ENCODE results near the gene VSIG4.

Gene VSIG4

DNA sequence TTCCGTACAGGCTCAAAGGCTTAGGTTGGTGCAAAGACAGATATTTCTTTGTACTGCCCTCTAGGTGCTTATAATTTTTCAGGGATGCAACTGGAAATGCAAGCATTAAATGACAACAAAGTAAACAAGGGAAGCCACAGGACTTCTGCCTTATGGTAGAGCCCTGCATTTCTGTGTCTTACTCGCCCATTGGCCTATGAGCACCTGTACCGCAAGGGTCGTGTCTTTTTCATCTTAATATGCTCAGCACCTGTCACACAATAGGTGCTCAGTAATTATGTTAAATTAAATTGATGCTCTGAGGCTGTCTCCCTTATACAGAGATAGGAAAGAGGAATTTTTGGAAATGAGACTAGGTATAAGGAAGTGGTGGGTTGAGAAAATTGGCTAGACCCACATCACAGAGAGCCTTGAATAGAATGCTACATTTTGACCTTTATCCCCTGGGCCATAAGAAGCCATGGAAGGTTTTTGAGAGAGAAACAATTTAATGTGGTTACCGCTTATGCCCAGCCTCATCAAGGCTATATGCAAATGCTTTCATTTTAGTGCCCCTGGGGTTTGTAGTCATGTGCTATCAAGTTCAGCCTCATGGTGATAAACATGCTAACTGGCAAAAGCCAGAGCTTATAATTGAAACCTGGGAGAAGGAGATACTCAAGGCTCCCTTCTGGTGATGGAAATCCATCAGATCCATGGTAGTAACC is 16.3 kb downstream of the VSIG4 start:
- no peaks in the 10 kb centered on the region for H3K27me3 ChIP-seq (ENCODE audit: insufficient read depth, low read length)

DNA sequence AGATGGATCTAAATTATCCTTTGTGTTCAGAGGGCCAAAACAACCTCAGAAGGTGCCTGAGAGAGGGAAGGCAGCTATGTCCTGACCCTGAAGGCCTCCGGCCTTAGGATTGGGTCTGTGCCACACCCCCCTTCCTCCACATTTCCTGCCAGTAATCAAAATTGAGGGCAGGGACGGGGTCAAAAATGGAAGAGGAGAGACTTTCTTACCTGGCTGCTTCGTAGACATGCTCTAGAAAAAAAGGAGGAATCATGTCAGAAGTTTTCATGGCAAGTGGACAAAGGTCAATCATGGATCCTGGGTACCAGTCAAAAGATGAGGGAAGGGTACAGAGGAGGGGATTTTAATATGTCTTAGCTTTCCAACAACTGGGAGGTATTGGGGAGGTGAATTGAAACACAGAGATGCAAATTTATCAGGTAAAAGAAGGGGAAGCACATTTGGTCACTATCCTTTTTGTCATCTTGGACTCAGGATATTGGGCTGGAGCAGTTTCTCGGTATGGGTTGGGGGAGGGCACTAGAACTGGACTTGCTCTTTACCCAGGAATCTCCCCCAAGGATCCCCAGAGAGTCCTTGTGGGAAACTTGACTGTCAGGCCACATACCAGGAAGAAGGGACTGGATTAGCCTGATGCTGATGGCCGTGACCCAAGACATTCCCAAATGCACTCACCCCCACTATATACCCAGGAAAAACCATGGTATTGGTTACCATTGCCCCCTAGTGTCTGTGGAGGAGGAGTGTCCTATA is 17.1 kb downstream of the VSIG4 start:
- H3K27ac ChIP-seq (ENCODE audit: low read depth, low read length) = no peak overlapping the region
- no peaks in the 10 kb centered on the region for H3K27me3 ChIP-seq (ENCODE audit: insufficient read depth, low read length)
- H3K9ac ChIP-seq (ENCODE audit: low read depth, low read length) = no peak overlapping the region
- no peaks in the 10 kb centered on the region for H3K9me3 ChIP-seq (ENCODE audit: insufficient read depth, low read depth, low read length)
- H3K36me3 ChIP-seq (ENCODE audit: insufficient read depth, low read length) = no peaks in the 10 kb centered on the region
- H3K4me3 ChIP-seq (ENCODE audit: low read length) = no peak overlapping the region
- 90% methylated on average over 4 of the region's 5 CpGs for WGBS
- H3K4me1 ChIP-seq (ENCODE audit: insufficient read depth, low read length) = no peaks in the 10 kb centered on the region

More for the DNA sequence above, 16.3 kb downstream of the VSIG4 start:
- Histone ChIP-seq H3K27ac (ENCODE audit: low read depth, low read length) (no peak overlapping the region), H3K9ac (ENCODE audit: low read depth, low read length) (no peak overlapping the region), H3K4me1 (ENCODE audit: insufficient read depth, low read length) (no peaks in the 10 kb centered on the region), H3K9me3 (ENCODE audit: insufficient read depth, low read depth, low read length) (no peaks in the 10 kb centered on the region), H3K36me3 (ENCODE audit: insufficient read depth, low read length) (no peaks in the 10 kb centered on the region), H3K4me3 (ENCODE audit: low read length) (no peak overlapping the region)
- 90% methylated on average over 5 of the region's 5 CpGs for WGBS

DNA sequence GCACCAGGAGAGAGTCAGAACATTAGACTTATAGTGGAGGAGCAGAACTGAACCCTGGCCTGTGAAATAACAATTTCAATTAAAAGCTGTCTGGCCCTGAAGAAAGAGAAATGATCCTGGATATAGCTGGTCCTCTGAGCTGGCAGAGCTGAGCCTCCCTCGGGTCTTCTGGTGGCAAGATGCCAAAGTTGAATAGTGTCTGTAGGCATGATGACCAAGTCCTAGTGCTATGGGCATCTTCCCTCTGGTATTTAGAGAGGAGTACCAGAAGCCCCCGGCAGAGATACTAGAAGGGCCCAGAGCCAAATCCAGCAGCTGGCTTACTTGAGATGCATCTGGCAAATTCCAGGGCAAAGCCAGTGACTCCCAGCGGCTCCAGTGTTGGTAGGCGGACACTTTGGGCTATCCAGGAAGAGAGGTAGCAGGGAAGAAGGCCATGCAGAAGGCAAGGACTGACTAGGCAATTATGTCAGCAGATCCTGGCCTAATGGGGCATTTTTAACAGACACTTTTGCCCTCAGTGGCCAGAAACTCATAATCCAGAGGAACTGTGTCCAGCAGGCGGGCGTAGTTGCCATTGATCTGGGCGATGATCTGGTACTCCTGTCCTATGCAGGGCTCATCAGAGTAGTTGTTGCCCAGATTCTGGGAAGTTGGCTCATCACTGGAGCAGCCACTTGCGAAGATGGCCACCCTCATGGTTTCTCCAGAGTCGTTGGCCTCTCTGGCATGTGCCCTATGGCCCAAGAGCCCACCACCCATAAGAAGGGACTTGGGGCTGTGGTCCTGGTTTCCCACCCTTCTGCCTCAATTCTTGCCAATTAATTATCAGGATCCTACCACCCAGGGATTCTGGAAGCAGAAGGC is 17.9 kb downstream of the VSIG4 start:
- Histone ChIP-seq H3K9me3 (ENCODE audit: insufficient read depth, low read depth, low read length) (no peaks in the 10 kb centered on the region), H3K4me1 (ENCODE audit: insufficient read depth, low read length) (0 out of 2 replicates have a peak, but pooled peaks cover 3% of the 10 kb centered on the region), H3K27ac (ENCODE audit: low read depth, low read length) (no peak overlapping the region), H3K4me3 (ENCODE audit: low read length) (no peak overlapping the region), H3K27me3 (ENCODE audit: insufficient read depth, low read length) (no peaks in the 10 kb centered on the region), H3K36me3 (ENCODE audit: insufficient read depth, low read length) (no peaks in the 10 kb centered on the region), H3K9ac (ENCODE audit: low read depth, low read length) (no peak overlapping the region)
- 96% methylated on average over 9 of the region's 9 CpGs for WGBS

DNA sequence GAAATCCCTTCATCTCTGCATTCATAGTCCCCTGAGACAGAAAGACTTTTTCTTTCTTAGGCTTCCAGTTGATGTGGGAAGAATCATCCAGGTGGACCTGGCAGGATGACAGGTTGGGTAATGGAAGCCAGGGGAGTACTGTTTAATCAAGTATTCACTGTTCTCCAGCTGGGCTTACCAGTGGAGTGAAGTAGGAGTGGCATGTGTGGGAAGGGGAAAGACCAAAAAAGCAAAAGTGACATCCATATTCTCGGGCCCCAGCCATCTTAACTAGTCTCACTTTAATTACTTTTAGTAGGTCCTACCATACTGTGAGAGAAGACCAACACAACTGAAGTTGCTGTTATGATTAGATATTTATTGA is 18.5 kb downstream of the VSIG4 start:
- Histone ChIP-seq H3K4me3 (ENCODE audit: low read length) (no peak overlapping the region), H3K36me3 (ENCODE audit: insufficient read depth, low read length) (no peaks in the 10 kb centered on the region), H3K4me1 (ENCODE audit: insufficient read depth, low read length) (0 out of 2 replicates have a peak, but pooled peaks cover 3% of the 10 kb centered on the region), H3K27ac (ENCODE audit: low read depth, low read length) (no peak overlapping the region), H3K9ac (ENCODE audit: low read depth, low read length) (no peak overlapping the region), H3K27me3 (ENCODE audit: insufficient read depth, low read length) (no peaks in the 10 kb centered on the region), H3K9me3 (ENCODE audit: insufficient read depth, low read depth, low read length) (no peaks in the 10 kb centered on the region)
- WGBS = no CpG with 5 or more reads among the region's 1 CpG

DNA sequence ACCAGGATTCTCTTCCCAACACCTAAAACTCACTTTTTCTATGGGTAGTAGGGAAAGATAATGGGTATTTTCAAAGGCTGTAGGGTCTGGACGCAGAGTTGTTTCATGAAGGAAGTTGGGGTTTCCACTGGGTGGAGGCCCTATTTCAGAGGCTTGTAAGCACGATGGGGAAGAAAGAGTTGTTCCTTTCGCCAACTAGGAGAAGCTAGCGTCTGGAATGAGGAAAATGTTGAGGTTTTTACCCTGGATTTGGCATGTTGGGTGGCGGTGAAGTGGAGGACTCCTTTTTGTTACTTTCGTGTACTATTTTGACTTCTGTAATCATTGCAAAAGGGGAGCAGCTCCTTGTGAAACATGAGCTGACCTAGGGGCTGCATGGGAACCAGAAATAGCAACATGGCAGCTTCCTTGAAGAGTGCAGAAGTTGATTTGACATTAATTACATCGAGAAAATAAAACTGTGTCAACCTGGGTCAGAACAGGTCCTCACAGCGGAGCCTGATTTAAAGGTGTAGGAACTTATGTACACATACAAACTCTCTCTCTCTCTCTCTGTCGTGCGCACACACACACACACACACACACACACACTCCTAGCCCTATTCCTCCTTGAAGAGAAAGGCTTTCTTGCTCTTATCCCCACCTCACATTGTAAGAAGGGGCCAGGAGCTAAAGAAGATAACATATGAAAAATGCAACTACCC is 19.1 kb downstream of the VSIG4 start:
- Histone ChIP-seq H3K27me3 (ENCODE audit: insufficient read depth, low read length) (no peaks in the 10 kb centered on the region), H3K4me1 (ENCODE audit: insufficient read depth, low read length) (0 out of 2 replicates have a peak, but pooled peaks cover 3% of the 10 kb centered on the region), H3K4me3 (ENCODE audit: low read length) (no peak overlapping the region), H3K9me3 (ENCODE audit: insufficient read depth, low read depth, low read length) (no peaks in the 10 kb centered on the region), H3K36me3 (ENCODE audit: insufficient read depth, low read length) (no peaks in the 10 kb centered on the region), H3K9ac (ENCODE audit: low read depth, low read length) (no peak overlapping the region), H3K27ac (ENCODE audit: low read depth, low read length) (no peak overlapping the region)
- 92% methylated on average over 9 of the region's 10 CpGs for WGBS

DNA sequence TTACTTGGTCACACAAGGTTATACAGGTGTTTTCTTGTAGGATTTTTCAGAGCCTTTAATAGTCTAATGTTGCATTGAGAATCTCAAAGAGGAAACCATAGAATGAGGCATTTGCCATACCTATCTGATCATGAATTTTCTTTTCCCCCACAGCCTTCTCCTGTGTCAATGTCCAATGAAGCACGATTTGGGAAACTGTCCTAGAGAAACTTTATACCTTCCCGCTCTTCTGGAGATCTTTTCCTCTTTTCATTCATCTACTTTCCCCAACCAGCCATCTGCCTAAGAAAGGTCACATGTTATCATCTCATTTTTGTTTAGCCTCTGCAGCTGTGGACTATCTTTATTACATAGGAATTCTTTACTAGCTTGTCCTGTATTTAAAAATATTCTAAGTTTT is 19.9 kb downstream of the VSIG4 start:
- H3K4me1 ChIP-seq (ENCODE audit: insufficient read depth, low read length) = 0 out of 2 replicates have a peak, but pooled peaks cover 3% of the 10 kb centered on the region
- no peaks in the 10 kb centered on the region for H3K9me3 ChIP-seq (ENCODE audit: insufficient read depth, low read depth, low read length)
- H3K27me3 ChIP-seq (ENCODE audit: insufficient read depth, low read length) = no peaks in the 10 kb centered on the region
- no peak overlapping the region for H3K27ac ChIP-seq (ENCODE audit: low read depth, low read length)
- H3K36me3 ChIP-seq (ENCODE audit: insufficient read depth, low read length) = no peaks in the 10 kb centered on the region
- no peak overlapping the region for H3K4me3 ChIP-seq (ENCODE audit: low read length)
- H3K9ac ChIP-seq (ENCODE audit: low read depth, low read length) = no peak overlapping the region
- WGBS = 92% methylated on average over 2 of the region's 2 CpGs

DNA sequence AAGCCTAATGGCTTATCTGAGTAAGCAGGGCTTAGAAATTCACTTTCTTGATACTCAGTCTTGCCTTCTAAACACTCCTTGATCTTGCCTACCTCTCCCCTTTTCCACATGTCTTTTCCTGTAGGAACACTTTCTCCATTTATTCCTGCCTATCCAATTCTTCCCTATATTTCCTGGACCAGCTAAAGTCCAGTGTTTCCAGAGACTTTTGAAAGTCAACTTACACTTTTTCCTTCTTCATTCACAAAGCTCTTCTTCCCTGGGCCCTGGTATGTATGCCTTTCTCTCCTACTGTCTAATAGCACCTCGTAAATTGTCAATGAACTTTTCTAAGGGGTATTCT is 20.6 kb downstream of the VSIG4 start:
- H3K9ac ChIP-seq (ENCODE audit: low read depth, low read length) = no peak overlapping the region
- no peak overlapping the region for H3K27ac ChIP-seq (ENCODE audit: low read depth, low read length)
- no peaks in the 10 kb centered on the region for H3K36me3 ChIP-seq (ENCODE audit: insufficient read depth, low read length)
- H3K4me3 ChIP-seq (ENCODE audit: low read length) = no peak overlapping the region
- no peaks in the 10 kb centered on the region for H3K9me3 ChIP-seq (ENCODE audit: insufficient read depth, low read depth, low read length)
- 0 out of 2 replicates have a peak, but pooled peaks cover 3% of the 10 kb centered on the region for H3K4me1 ChIP-seq (ENCODE audit: insufficient read depth, low read length)
- no peaks in the 10 kb centered on the region for H3K27me3 ChIP-seq (ENCODE audit: insufficient read depth, low read length)
- 83% methylated on average over 1 of the region's 1 CpG for WGBS

DNA sequence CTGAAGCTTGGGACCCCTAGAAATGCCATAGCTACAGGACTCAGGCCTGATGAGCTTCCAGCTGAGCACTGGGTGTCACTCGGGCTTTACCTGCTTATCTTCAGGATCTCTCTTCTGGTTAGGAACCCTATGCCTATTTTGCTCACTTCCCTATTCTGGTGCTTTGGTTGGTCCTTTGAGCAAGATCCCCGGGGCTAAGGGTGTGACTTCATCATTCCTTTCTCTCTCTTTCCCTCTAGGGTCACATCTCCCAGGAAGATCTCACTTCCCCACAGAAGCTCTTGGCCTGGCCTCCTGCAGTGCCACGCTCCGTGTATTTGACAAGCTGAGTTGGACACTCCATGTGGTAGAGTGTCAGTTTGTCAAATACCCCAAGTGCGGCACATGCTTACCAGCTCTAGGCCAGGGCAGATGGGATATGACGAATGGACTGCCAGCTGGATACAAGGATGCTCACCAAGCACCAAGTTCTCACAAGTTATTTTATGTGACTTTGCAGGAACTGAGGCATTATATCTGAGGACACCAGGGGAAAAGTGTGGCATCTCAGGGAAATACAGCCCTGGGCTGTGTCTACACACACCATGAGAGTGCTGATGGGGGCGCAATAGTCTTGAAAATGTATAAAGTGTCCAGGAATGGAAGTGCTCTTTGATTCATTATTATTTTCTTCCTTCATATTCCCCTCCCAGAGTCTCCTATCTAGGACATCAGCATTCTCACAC is 21.1 kb downstream of the VSIG4 start:
- Histone ChIP-seq H3K4me1 (ENCODE audit: insufficient read depth, low read length) (0 out of 2 replicates have a peak, but pooled peaks cover 3% of the 10 kb centered on the region), H3K27me3 (ENCODE audit: insufficient read depth, low read length) (no peaks in the 10 kb centered on the region), H3K27ac (ENCODE audit: low read depth, low read length) (no peak overlapping the region), H3K9me3 (ENCODE audit: insufficient read depth, low read depth, low read length) (no peaks in the 10 kb centered on the region), H3K36me3 (ENCODE audit: insufficient read depth, low read length) (no peaks in the 10 kb centered on the region), H3K9ac (ENCODE audit: low read depth, low read length) (no peak overlapping the region), H3K4me3 (ENCODE audit: low read length) (no peak overlapping the region)
- 90% methylated on average over 6 of the region's 7 CpGs for WGBS

DNA sequence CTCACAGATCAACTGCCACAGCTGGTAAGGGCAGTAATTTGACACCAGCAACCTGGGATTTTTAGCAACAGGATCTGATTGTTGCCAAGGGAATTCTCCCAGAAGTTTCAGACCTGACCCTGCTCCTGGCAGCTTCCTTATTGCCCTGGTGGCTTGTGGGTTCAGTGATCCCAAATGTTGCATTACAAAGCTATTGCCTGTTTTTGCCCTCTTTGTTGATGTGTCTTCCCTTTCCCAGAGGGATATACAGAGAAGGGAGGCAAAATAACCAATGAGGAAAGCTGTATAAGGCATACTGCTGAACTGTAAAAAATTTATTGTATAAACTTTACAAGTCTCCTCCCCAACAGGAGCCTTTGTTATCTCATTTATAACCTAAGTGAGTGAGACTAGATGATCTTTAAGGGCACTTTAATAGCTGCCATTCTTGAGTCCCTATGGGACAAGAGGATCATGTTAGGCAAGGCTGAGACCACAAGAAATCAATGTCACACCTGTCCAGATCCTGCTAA is 22.2 kb downstream of the VSIG4 start:
- no peaks in the 10 kb centered on the region for H3K27me3 ChIP-seq (ENCODE audit: insufficient read depth, low read length)
- no peak overlapping the region for H3K4me3 ChIP-seq (ENCODE audit: low read length)
- H3K4me1 ChIP-seq (ENCODE audit: insufficient read depth, low read length) = 0 out of 2 replicates have a peak, but pooled peaks cover 3% of the 10 kb centered on the region
- no peak overlapping the region for H3K27ac ChIP-seq (ENCODE audit: low read depth, low read length)
- H3K9ac ChIP-seq (ENCODE audit: low read depth, low read length) = no peak overlapping the region
- H3K36me3 ChIP-seq (ENCODE audit: insufficient read depth, low read length) = no peaks in the 10 kb centered on the region
- H3K9me3 ChIP-seq (ENCODE audit: insufficient read depth, low read depth, low read length) = no peaks in the 10 kb centered on the region

All from HUES64 (cell line).